ENCODE measurements around the gene LSAMP.

GRCh38 chr3:115766587-115767482 lies 678.5 kb downstream of the LSAMP start:
- no peak for TF ChIP-seq ZNF138 (CRISPR knock-in tag; conservative IDR thresholded peaks at IDR 0.05)
- TF ChIP-seq SMAD4 (CRISPR knock-in tag; IDR thresholded peaks at IDR 0.05): no peak
- TF ChIP-seq USF2 (CRISPR knock-in tag; IDR thresholded peaks at IDR 0.05): no peak
- no peak for TF ChIP-seq CTCF (IDR thresholded peaks at IDR 0.05)
- TF ChIP-seq MLX (CRISPR knock-in tag; IDR thresholded peaks at IDR 0.05): no peak
- TF ChIP-seq ATF3 (CRISPR knock-in tag; conservative IDR thresholded peaks at IDR 0.05): no peak
- TF ChIP-seq E2F1 (CRISPR knock-in tag; IDR thresholded peaks at IDR 0.05): no peak
- TF ChIP-seq FOXP1 (CRISPR knock-in tag; IDR thresholded peaks at IDR 0.05; ENCODE audit: borderline replicate concordance): no peak
- no peak for TF ChIP-seq JUN (CRISPR knock-in tag; IDR thresholded peaks at IDR 0.05)
- TF ChIP-seq TP53 (CRISPR knock-in tag; IDR thresholded peaks at IDR 0.05): no peak
